GM21717 (cell line): Measurements from ENCODE around the gene GDA.
"Not testable (repeated sequence)": the region's sequence is repeated elsewhere in the genome, so short reads cannot be mapped to it uniquely, and the experiment has no call there.

Experiments used
- ATAC-seq: cut with Tn5 transposase; IDR thresholded peaks from one replicate; pipeline ENCODE4 v1.9.1; 2021; ENCODE audit warnings: mild to moderate bottlenecking, moderate library complexity; ENCODE audit not compliant: unreplicated experiment

GDA gene

GRCh38 chr9:72204062-72204461 is 54.8 kb downstream of the GDA start:
- no peak for ATAC-seq

GRCh38 chr9:72205513-72205912 is 56.3 kb downstream of the GDA start:
- ATAC-seq, result peak; percentile 66

- no peak for ATAC-seq
Observed at GRCh38 chr9:72207278-72207677, 58.0 kb downstream of the GDA start.

DNA sequence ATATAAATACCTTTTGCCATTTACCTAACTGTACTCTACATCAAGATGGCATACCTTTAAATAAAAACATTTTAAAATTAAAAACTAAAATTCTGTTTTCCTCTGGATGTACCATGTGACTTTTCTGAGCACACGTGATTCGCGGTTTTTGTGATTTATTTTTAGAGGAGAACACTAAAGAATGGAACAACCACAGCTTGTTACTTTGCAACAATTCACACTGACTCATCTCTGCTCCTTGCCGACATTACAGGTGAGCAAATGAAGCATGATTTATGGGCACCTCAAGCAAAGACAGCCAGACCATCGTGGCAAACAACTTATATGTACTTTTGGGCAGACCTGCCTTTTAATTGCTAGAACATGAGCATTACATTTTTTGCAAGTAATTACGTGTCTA is 61.3 kb downstream of the GDA start:
- no peak for ATAC-seq

DNA sequence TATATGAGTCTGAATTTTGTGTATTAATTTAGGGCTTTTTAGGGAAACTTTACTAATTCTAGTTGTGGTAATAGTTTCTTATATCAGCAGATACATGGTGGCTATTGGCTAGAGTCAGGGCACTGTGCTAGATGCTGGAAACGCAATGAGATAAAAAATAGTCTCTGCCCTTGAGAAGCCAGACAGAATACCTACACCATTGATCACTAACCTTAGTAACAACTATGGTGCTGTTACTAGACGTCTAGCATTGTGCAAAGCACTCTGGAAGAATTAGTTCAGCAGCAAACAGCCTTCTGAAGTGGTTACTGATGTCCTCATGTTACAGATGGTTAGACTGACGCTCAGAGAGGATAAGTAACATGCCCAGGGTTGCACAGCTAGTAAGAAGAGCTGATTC is 61.8 kb downstream of the GDA start:
- no peak for ATAC-seq

GRCh38 chr9:72213906-72214305 is 64.7 kb downstream of the GDA start:
- no peak for ATAC-seq

DNA sequence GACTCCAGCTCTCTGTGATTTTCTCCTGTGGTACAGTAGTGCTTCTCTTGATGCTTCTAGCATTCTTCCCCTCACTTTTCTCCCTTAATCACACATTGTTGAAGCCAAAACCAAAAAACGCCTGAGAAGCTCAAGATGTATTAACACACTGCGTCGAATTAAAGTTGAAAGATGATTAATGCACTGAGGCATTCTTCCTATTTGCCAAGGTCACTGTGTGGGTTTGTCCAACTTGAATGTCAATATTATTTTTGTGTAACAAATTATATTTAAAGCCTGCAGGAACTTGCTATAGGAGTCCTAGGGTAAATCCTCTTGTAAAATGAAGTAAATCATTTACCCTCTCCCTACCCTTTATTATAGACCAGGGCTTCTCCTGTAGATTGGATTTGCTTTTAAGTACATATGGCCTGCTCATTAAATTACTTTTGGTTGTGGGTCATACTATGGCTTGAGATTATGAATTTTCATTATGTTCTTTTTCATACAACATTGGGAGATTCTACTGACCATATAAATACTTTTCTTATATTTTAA is 68.1 kb downstream of the GDA start:
- ATAC-seq, result no peak

GRCh38 chr9:72220589-72220988 is 71.3 kb downstream of the GDA start:
- ATAC-seq, result no peak

DNA sequence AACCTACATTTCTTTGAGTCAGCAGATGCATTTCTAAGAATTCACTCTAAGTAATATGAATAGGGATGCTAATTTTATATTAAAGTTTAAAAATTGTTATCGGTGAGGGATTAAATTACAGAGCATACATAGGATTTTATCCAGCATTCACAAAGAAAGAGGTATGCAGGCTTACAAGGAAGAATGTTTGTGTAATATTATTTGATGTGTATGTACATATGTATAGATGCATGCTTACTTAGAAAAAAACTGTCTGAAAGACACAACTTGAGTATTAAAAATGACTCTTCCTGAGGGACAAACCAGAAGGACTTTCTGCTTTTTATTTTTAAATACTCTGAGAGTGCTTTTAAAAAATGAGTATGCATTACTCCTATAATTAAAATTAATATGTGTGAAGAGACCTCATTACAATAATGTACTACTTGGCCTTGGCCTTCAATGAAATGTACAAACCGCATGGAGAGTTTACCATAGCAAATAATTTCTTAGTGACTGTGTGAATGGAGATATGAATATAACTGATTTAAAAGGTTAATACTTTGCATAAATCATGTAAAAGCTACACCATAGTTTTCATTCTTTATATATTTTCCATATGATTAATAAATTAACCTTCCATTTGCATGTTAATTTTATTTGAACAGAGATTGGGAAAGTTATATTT is 77.0 kb downstream of the GDA start:
- no peak for ATAC-seq

GRCh38 chr9:72228282-72228681 is 79.0 kb downstream of the GDA start:
- ATAC-seq, result no peak

GRCh38 chr9:72232778-72233177 is 83.5 kb downstream of the GDA start:
- ATAC-seq, result no peak

DNA sequence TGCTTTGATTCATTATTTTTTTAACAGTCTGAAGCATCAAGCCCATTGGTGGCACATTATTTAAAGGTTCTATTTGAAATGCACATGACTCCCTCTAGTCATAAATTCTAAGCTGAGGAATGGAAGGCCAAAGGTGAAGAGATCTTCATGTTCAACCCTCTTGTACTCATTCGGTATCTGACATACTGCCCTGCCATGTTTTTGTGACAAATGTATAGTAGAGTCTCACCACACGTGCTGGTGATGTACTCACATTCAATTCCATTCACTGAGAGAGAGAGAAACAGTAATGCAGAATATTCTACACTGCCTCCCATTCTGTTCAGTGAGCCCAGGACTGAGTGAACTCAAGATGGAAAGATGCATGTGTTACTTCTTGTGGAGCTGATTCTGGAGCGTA is 98.3 kb downstream of the GDA start:
- no peak for ATAC-seq

DNA sequence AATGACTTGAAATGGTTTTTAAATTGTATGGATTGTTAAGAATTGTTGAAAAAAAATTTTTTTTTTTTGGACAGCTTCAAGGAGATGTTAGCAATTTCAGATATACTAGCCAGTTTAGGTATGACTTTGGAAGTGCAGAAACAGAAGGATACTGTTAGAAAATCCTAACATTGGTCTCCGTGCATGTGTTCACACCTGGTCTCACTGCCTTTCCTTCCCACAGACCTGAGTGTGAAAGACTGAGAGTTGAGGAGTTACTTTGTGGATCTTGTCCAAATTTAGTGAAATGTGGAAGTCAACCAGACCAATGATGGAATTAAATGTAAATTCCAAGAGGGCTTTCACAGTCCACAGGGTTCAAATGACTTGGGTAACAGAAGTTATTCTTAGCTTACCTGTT is 102.3 kb downstream of the GDA start:
- no peak for ATAC-seq

- ATAC-seq, result no peak
Observed at GRCh38 chr9:72254901-72255545, 105.8 kb downstream of the GDA start.

DNA sequence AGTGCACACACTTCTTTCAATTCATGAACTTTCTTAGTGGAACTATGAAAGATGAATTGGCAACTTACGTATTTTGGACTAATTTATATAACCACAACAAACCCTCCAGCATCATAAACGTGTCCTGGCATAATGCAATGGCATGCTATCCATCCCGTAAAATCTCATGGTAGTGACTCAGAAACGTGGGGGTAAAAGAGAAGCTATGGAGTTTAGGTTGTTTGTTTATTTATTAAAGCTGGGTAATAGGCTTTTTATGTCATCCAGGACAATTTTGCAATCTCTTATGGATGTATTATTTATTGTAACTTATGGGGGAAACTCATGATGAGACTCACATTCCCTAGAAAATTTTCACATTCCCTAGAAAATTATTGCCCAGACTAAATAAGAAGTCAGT is 106.3 kb downstream of the GDA start:
- ATAC-seq, result no peak

GRCh38 chr9:72256931-72257330 is 107.7 kb downstream of the GDA start:
- no peak for ATAC-seq

DNA sequence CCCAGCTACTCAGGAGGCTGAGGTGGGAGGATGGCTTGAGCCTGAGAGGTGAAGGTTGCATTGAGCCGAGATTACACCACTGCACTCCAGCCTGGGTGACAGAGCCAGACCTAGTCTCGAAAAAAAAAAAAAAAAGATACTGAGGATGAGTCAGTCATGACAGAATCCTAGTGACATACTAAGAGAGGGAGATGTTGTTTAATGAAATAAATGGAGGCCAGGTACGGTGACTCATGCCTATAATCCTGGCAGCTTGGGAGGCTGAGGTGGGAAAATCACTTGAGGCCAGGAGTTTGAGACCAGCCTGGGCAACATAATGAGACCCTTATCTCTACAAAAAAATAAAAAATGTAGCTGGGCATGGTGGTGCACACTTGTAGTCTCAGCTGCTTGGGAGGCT is 108.6 kb downstream of the GDA start:
- no peak for ATAC-seq

DNA sequence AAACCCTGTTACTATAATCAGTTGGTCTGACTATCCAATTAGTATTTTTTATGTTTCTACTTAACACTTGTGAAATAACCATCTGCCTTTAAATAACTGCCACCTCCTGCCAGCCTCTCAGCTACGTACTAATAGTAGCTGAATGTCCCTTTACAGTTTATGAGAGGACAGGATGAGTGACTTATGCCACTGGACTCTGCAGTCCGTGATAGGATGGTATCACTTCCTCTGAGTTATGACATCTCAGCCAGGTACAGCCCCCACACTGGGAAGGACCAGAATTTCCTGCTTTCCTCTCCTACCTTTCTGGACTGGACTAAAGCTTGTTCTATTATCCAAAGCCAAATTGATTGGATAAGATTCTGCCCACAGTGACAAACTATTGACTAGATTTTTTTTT is 112.8 kb downstream of the GDA start:
- ATAC-seq, result no peak

DNA sequence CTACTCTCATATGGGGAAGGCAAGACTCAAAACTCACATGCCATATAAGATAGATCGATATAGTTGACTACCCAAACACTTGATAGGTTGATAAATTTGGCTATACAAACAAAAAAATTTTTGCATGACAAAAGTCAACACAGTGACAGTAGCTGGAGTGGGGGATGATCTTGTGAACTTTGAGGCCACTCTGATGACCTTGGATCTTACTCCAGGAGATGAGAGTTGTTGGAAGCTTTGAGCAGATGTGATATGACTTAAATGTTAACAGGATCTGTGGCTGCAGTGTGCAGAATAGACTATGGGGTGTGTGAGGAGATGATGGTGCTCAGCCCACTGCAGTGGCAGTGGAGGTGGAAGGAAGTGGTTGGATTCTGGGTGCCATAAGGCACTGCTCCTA is 114.3 kb downstream of the GDA start:
- ATAC-seq, result no peak

DNA sequence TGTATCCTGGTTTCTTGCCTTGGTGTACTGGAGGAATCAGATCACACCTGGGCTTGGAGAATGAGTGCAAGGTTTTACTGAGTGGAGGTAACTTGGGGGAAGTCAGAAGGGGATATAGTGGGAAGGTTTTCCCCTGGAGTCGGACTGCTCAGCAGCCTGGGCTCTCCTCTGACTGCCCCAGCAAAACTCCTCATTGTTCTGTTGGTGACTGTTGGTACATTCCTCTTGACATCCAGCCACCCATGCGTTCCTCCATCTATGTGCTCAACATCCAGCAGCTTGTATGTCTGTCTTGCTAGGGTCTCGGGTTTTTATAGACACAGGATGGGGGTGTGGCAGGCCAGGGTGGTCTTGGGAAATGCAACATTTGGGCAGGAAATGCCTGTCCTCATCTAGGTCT is 119.7 kb downstream of the GDA start:
- no peak for ATAC-seq

GRCh38 chr9:72270359-72270758 is 121.1 kb downstream of the GDA start:
- ATAC-seq, result not testable (repeated sequence)

- no peak for ATAC-seq
Observed at GRCh38 chr9:72271613-72272478, 122.6 kb downstream of the GDA start.
